Vagina (tissue), 2 donors: ENCODE measurements around the gene NFIA.

Experiments used
- POLR2AphosphoS5 ChIP-seq, 2 donors: sonication (generic); formaldehyde crosslinking; IDR thresholded peaks; one replicate each; pipeline ENCODE4 v1.9.0; 2017; ENCODE audit warnings: antibody characterized with exemption in 2 of 2, mild to moderate bottlenecking in 2 of 2, low read depth in 1 of 2; ENCODE audit not compliant: insufficient read depth in 1 of 2
- TF ChIP-seq, protein P1 (sequence below), 3 experiments: fragments of 450-650 bp in 2 of 3; fragments of 200-600 bp in 1 of 3; sonication (generic) in 1 of 3; IDR thresholded peaks; one replicate each; pipeline ENCODE4 v1.5.1; 2017 to 2019; ENCODE audit warnings: antibody characterized with exemption in 3 of 3, mild to moderate bottlenecking in 2 of 3, moderate library complexity in 2 of 3

DNA sequence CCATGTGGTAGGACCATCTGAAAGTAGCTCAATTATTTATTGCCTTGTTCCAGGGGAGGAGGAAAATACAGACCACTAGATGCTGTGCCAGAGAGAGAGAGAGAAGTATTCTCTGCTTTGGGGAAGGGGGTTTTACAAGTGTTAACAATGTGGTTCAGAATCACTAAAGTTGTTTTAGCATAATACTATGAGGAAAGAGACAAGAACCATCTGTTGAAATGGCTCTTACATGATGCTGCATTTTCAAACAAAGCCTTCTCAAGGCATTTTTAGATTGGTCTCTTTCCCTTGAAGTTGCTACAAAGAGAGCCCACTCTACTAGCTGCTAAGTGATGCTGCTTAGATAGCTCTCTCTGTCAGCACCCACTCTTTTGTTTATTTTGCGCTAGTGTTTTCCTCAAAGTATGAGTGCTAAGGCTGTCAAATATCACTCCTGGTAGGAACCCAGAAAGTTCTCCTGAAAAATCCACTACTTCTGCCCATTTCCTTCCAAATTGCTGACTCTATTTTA lies 255.1 kb downstream of the NFIA start:
- no peak for TF ChIP-seq POLR2AphosphoS5 (IDR thresholded peaks at IDR 0.05; ENCODE audit: insufficient read depth in 1 of 2, low read depth in 1 of 2)
- TF ChIP-seq, protein P1, sequence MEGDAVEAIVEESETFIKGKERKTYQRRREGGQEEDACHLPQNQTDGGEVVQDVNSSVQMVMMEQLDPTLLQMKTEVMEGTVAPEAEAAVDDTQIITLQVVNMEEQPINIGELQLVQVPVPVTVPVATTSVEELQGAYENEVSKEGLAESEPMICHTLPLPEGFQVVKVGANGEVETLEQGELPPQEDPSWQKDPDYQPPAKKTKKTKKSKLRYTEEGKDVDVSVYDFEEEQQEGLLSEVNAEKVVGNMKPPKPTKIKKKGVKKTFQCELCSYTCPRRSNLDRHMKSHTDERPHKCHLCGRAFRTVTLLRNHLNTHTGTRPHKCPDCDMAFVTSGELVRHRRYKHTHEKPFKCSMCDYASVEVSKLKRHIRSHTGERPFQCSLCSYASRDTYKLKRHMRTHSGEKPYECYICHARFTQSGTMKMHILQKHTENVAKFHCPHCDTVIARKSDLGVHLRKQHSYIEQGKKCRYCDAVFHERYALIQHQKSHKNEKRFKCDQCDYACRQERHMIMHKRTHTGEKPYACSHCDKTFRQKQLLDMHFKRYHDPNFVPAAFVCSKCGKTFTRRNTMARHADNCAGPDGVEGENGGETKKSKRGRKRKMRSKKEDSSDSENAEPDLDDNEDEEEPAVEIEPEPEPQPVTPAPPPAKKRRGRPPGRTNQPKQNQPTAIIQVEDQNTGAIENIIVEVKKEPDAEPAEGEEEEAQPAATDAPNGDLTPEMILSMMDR (IDR thresholded peaks at IDR 0.05): no peak
